NCI-H1105 treated with DMSO at 0.1 percent for 48 hours (cell line): ENCODE measurements around the gene PRKAG1.

Source experiments
- DNase-seq: peaks from one replicate; lab custom pipeline; 2025; lab: John Stamatoyannopoulos, UW

Gene PRKAG1

DNA sequence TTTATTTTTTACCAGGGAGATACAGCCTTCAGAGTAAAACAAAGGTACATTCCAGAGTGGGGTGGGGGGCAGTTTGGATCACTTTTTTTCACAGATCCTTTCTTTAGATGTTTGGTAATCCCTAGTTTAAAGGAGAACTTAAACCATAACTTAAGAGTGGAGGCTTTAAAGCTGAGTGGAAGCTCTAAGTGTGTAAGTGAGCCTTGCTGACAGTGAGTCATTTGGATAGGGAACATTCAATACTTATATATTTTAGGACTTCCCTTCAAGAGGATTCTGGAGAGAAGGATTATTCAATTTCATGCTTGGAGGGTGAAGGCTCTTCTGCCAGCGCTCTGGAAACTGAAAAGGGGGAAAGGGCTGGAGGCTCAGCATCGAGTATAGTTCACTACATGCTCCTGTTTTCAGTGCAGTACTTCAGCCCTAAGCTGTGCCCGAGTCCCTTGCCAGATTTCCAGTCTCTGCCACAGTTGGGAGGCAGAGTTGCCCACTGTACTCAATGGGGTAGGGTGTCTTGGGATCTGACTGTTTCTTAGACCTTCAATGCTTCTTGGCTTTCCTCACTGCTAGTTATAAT, 8.4 kb downstream of the PRKAG1 start:
- no peak for DNase-seq

DNA sequence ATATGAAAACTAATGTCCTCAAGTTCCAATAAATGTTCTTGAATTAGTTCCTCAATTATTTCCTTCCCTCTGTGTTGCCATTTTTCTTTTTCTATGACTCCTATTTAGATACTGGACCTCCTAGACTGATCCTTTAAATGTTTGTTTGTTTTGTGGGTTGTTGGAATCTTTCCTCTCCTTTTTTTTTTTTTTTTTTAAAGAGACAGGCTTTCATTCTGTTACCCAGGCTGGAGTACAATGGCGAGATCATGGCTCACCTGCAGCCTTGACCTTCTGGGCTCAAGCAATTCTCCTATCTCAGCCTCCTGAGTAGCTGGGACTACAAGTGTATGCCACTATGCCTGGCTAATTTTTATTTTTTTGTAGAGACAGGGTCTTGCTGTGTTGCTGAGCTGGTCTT, 9.6 kb downstream of the PRKAG1 start:
- DNase-seq = no peak

DNA sequence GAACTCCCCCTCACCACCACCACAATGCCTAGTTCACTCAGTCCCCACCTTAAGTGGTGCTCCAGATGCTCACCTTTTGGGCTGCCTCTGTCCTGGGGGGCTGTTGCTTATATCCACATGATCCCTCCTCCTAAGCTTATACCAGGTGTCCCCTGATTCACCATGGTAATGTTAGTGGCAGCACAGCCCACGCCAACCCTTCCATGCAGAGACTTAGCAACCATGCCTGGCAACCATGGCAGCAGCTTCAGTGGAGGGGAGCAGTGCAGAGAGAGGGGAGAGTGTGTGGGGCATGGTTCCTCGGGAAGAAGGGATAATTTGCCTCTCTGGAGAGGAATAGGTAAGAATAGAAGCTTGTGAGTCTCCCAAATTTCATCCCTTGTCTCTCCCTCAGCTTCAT, 18.2 kb downstream of the PRKAG1 start:
- no peak for DNase-seq

DNA sequence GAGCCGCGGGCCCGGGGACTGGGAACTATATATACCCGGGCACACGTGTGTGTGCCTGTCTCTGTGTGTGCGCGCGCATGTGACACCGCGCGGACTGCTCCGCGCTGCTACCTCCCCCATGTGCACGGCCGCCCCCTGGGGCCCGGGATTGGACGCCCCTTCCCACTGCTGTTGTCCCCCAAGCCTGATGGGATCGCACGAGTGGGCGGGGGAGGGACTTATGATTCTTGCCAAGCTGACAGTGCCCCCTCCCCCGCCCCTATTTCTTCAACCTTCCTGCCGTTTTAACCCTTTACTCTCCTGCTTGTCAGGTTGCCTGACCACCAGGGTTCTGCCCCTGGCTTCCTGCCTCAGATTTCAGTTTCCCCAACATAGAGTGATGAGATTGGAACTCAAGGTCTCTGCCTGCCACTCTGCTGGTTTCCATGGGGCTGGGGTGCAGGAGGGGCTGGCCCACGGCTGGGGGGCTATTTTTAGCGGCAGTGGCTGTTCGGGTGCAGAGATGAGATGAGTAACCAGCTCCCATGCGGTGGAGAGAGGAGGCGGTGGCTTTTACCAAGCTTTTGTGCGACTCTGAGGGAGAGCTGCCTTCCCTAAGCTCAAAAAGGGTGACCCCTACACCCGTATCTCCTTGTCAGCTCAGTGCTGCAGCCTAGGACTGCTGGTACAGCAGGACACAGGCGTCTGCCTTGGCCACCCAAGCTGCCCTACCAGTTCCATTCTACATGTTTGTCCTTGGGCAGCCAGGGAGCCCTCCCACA, 19.0 kb downstream of the PRKAG1 start, which contains the start of gene DDN:
TSS of gene DDN (minus strand) at position 5 of the 761 bp plus-strand sequence. CDS start 88 bp downstream, outside the sequence.
- peak; percentile 18 for DNase-seq

DNA sequence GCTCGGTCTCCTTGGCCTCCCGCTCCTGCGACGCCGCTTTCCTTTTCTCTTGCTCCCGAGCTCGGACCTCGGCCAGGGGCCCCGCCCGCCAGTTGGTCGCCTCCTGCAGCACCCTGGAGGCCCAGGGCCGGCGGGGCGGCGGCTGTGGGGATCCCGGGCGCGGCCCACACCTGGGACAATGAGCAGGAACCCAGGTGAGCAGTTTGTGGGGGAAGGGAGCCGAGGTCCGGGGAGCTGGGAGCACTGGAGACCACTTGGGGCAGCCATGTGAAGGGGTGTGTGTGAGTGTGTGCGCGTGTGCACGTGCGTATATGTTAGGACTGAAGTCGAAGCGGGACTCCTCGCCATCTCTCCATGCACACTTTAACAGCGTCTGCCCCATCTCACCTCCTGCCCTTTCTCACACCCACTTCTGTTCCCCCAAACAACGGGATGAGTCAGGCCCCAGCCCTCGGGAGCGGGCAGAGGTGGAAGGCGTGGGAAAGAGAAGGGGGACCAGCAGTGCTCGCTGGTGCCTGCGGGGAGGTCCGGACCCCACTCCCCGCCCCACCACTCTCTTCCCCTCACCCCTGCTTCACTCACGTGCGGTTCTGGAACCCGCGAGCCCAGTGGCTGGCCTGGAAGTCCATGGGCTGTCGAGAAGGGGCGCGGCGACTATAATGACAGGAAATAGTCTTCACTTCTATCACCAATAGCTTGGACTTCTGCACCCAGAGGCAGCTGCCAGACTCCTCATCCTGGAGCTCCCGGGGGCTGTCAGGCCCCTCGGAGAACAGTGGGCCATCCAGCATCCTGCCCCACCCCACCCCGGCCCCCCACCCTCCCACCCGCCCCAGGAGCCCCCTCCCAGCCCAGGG, 19.9 kb downstream of the PRKAG1 start:
- DNase-seq = no peak

DNA sequence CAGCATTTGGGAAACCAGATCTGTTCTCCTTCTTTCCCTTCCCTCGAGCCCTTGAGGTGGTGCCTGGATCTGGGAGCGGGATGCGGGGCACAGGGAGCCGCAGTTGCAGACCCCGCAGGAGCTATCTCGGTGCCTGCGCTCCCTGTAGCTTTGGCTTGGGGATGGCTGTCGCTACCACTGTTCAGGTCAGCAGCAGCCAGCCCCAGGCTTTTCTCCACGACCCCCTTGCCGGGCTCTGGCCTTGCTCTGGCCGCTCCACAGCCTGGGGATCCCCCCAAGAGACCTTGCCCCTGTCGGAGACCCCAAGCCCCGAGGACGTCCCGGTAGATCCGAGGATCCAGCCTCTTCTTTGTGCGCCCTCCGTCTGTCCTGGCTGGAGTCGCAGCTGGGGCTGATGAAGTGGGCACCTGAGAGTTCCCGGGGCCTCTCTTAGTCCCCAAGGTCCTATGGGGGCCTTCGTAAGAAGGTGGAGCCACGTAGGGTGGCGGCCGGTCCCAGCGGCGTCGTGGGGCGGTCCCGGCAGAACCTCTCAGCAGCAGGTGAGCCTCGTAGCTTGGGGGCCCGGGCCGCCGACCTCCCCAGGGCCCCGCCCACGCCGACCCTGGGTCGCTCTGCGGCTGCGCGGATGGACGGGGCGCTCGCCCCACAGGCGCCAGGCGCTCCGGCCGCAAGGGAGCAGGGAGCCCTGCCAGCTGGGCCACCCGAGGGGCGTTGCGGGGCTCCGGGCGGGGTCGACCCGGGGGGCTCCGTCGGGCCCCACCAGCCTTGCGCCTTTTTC, 20.7 kb downstream of the PRKAG1 start:
- DNase-seq = no peak

DNA sequence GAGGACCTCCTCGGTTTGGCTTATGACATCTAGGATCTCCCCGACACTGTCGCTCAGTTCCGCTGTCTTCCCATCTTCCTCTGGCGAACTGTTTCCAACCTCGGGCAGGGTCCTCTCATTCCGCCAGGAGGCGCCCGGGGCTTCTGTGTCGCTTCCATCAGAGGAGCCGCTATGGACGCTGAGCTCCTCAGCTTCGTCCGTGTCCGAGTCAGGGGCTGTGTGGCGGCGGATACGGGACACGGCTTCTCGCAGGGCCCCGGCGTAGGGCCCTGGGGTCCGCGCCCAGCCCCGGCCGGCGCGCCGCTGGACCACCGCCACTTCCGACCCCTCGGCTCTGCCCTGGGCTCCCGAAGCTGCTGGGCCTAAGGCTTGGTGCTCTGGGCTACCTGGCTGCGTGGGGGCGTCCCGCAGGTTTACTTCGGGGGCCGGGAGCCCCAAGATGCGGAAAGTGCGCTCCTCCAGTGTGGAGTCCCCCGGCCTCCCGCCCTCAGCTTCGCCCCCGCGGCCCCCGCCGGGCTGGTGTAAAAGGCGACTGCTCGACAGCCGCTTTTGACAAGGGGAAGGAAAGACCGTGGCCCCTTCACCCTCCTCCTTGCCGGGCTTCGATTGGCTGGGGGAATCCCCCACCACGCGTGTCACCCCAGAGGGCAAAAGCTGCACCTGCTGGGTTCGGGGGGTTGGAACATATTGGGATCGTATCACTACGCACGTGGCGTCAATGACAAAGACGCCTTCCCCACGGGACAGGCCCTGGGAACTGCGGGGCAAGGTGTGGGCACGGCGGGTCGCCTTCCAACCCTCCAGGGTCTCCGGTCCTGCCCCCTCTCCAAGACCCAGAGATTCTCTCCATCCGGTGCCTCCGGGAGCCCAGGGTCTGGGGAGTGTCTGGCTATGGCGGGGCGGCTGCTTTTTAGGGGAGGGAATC, 21.5 kb downstream of the PRKAG1 start:
- peak; percentile 56 for DNase-seq

DNA sequence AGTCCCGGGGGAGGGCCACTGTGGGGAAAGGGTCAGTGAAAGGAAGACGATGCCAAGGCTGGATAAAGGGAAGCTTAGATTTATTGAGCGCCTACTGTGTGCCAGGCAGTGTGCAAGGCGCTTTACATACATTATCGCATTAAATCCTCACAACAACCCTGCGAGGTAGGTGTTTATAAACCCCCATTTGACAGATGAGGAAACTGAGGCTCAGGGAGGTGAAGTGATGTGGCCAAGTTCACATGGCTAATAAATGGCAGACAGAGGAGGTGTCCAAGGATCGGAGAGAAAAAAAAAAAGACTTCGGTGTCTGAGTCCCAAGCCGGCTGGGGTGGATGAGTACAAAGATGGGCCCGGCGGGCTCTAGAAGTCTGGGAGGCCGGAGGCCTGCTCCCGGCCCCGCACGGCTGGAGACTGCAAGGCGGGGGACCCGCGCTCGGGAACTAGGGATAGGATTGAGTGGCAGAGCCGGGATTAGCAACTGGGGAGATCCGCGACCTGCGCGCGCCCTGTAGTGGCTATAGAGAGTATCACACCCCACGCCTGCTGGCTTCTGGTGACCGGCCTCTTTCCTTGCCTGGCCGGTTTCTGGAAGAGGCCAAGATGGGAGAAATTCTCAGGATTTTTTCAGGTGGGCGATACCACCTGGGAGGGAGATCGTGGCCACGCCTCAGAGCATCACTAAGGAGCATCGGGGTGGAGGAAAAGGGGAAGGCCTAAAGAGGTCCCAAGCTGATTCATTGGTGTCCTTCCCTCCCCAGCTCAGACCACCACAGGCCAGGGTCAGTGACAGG, 23.3 kb downstream of the PRKAG1 start:
- DNase-seq = peak; percentile 65

DNA sequence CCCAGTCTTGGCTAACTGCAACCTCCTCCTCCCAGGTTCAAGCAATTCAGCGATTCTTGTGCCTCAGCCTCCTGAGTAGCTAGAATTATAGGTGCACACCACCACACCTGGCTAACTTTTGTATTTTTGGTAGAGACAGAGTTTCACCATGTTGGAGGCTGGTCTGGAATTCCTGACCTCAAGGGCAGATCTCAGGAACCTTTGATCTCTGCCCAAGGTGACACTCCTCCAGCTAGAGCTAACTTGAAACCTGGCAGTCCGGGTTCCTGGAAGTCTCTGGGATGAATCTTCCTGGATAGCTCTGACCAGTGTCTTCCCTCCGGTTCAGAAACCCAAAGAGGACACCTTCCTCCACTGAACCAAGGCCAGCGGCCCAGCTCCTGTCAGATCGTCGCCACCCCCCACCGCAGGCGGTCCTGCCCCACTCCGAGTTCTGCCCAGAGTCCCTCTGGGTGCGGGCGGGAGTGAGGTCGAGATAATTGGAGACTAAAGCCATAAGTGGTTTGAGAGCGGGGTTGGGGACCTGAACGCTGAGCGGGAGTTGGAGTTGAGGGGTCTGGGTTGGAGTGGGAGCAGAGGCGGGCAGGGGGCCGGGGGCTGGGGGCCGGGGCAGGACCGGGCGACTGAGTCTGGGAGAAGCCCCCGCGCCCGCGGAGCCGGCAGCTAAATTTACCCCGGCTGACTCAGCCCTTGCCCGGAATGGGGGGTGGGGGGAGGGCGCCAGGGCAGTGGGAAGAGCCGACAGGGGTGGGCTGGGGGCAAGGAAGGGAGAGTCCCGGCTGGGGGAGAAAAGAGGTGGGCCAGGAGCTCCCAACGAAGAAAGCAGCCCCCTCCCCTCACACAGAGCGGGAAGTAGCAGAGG, 24.1 kb downstream of the PRKAG1 start:
- no peak for DNase-seq

DNA sequence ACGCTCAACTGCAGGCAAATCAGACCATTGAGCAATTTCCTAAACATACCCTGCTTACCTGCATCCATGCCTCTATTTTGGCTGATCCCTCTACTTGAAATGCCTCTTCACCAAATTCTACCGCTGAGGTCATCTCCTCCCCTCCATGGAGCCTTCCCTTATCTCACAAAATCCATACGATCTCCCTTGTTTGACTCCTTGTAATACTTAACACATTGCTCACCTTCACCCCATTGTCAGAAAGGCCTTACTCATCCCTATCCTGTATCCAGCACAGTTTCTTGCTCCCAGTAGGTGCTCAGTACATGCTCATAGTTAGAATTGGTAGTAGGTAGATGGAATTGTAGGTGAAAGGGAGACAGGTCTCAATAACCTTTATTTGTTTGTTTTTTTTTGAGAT, 24.8 kb downstream of the PRKAG1 start:
- DNase-seq = no peak

DNA sequence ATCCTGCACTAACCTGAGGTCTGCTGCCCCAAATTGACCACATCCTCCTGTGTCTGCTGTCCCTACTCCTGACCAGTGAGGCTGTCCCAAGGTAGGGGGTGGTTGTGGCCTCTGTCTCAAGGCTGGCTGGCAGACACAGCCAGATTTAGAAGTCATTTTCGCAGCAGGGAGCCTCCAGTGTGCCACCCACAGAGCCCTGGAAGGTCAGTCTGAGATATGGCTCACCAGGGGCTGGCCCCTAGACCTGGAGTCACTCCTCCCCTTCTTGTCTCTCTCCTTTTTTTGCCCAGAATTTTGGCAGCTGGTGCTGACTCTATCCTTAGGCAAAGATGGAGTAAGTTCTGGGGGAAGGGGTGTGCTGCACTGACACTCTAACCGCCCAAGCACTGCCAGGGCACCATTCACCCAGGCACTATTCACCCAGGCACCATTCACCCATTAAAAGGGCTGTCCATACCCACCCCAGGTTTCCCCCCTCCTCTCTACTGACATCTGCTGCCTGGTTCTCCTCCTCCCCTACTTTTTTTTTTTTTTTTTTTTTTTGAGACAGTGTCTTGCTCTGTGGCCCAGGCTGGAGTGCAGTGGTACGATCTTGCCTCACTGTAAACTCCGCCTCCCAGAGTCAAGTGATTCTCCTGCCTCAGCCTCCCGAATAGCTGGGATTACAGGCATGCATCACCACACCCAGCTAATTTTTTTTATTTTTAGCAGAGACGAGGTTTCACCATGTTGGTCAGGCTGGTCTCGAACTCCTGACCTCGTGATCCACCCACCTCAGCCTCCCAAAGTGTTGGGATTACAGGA, 27.1 kb downstream of the PRKAG1 start:
- DNase-seq = no peak

DNA sequence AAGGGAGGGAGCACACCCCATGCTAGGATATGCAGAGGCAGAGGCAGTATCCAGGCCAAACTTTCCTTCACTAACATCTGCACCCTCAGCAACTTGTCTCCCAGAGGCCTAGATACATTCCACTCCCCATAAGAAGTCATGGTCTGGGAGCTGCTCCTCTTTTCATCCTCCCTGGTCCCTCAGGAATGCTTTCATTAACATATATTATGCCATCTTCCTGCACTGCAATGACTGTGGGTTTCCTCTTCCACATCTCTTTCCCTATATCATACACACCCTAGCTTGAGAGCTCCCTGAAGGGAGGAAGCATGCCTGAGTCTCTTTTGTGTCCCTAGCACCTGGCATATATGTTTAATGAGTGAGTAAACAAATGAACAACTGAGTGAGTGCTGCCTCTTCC, 28.0 kb downstream of the PRKAG1 start:
- no peak for DNase-seq

DNA sequence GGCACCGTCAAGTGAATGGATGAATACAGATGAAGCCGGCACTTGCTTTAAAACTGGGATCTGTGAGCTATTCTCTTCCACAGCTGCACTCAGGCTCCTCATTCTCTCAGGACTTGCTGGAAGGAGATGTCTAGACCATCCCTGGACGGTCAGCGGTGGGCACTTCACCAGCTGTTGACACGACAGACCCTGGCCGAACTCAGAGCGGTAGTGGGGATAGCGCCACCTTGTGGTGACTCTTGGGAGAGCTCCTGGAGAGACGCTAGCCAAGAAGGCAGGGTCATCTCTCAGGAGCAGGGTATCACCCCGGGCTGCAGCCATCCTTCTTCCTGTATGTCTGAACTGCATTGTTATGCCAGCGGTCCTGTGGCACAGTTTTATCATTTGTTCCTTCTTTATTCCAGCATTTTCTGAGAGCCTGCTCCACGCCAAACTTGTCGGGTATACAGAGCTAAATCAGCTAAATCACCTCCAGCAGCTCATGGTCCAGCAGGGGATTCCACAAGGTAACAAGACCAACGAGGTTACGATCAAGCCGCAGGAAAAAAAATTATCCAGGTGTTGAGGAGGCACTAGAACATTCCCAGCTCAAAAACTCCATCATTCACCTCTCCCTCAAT, 30.4 kb downstream of the PRKAG1 start:
- peak; percentile 23 for DNase-seq

DNA sequence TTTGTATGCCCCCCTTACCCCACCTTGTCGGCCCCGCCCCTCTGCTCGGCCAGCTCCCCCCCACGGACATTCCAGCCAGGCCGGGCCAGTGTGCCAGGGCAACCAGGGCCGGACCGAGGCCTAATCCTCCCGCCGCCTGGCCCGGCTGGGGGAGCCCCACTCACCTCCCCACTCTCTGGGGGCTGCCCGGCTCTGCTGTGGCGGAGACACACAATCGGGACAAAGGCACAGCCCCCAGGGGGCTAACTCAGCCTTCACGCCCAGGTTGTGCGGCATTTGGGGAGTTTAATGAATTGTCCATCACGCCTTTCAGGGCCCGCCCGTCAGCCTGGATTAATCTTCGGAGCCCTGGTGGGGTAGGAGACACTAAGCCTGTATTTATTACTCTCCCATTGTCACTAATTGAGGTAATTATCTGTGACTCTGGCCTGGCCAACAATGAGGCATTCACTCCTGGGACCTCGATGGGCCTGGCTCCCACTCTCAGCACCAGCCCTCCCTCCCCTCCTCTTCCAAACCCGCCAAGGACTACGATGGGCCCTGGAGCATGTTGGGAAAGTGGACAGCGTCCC, 31.8 kb downstream of the PRKAG1 start:
- no peak for DNase-seq

DNA sequence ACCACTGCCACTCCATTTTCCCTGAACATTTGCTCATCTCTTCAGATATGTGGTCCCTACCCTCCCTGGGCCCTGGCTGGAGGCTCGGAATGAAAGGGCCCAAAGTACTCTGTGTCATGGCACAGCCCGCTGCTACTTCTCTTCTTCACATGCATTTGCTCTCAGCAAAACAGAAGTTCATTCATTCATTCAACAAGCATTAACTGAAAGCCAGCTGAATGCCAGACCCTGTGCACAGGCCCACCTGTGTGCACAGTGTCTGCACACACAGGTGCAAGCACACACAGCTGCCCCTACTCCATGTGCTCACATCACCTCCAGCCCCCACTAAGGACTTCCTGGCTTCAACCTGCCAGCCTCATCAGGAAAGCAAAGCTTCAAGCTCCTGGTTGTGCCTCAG, 32.7 kb downstream of the PRKAG1 start:
- DNase-seq = no peak

DNA sequence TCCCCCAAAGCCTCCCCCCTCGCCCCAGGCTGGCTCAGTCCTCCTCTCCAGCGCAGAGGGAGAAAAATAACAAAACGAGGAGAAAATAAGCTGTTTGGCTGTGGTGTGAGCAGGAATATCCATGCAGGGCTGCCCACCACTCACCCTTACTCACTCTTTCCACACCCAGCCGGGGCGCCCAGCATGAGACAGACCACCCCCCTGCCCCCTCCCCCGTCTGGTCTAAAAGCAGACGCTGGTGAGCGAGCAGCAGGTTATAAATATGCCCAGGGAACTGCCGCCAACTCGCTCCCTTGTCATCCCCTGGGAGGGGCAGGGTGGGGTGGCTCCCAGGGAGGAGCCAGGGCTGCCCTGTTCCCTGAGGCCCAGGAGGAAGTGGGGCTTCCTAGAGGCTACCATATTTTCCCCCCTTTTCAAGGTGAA, 33.1 kb downstream of the PRKAG1 start:
- DNase-seq = no peak

DNA sequence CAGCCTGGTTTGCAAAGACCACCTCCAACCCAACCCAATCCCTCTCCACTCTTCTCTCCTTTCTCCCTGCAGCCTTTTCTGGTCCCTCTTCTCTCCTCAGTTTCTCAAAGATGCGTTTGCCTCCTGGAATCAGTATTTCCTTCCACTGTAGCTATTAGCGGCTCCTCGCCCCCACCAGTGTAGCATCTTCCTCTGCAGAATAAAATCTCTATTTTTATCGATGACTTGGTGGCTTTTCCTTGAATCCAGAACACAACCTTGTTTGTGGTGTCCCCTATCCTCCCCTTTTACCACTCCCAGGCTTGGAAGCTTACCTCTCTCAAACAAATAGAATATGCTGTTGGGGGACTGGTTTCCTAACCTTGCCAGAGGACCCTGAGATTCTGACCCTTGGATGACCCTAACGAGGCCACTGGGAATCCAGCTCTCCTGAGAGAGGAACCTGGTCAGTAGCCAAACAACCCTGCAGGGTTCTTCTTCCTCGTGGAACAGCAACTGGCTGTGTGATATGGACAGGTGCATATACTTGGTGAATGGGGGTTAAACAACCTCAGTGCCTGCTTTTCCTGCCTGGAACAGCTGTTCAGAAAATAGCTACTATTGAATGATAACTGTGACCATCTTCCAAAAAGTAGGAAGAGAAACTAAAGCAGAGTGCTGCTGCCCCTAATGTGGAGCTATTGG, 36.0 kb downstream of the PRKAG1 start:
- DNase-seq = no peak
